CD4-positive, alpha-beta T cell treated with Interleukin-17A for 1 hour (primary cell): ENCODE data around the gene APOBEC3G.
A peak's percentile ranks its signal among the peaks of the same experiment; 100 is the strongest.
"Not testable (repeated sequence)": the region's sequence is repeated elsewhere in the genome, so short reads cannot be mapped to it uniquely, and the experiment has no call there.

Source experiments
- DNase-seq: peaks from one replicate; pipeline ENCODE4 v3.0.0-alpha.2; 2020

Gene APOBEC3G

DNA sequence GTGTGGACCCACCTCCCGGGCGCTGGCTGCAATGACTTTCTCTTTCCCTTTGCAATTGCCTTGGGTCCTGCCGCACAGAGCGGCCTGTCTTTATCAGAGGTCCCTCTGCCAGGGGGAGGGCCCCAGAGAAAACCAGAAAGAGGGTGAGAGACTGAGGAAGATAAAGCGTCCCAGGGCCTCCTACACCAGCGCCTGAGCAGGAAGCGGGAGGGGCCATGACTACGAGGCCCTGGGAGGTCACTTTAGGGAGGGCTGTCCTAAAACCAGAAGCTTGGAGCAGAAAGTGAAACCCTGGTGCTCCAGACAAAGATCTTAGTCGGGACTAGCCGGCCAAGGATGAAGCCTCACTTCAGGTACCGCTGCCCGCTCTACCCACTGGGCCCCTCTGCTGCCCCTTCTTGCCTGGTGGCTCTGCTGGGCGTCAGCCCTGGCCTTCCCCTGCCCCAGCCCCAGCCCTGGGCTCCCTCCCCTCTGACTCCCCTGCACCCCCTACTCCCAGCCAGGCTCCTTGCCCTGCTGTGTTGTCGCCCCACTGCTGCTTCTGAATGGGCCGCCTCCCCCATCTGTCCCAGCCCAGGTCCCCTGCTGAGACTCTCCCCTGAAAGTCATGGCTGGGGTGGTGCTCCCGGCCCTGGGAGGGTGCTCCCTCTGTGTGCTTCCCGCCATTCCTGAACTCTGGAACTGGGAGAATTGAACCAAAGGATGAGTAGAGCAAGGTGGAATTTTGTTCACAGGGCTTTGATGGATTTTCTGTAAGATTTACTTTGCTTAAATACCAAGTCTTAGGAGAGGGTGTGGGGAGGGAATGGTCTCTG, at the start of gene APOBEC3G:
Gene APOBEC3G, plus strand, starts transcription at position 250 of the 815 bp plus-strand sequence. Its CDS starts 87 bp downstream, at position 337.
- DNase-seq = peak; percentile 80

DNA sequence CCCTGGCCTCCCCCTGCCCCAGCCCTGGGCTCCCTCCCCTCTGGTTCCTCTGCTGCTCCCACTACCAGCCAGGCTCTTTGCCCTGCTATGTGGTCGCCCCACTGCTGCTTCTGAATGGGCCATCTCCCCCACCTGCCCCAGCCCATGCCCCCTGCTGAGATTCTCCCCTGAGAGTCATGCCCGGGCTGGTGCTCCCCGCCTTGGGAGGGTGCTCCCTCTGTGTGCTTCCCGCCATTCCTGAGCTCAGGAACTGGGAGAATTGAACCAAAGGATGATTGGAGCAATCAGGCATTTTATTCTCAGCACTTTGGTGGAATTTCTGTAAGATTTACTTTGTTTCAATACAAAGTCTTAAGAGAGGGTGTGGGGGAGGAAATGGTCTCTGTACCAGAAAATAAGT, 49.4 kb upstream of the APOBEC3G start:
- no peak for DNase-seq

GRCh38 chr22:39028281-39028680, 48.8 kb upstream of the APOBEC3G start:
- no peak for DNase-seq

- no peak for DNase-seq
Observed at GRCh38 chr22:39029227-39029626, 47.8 kb upstream of the APOBEC3G start.

DNA sequence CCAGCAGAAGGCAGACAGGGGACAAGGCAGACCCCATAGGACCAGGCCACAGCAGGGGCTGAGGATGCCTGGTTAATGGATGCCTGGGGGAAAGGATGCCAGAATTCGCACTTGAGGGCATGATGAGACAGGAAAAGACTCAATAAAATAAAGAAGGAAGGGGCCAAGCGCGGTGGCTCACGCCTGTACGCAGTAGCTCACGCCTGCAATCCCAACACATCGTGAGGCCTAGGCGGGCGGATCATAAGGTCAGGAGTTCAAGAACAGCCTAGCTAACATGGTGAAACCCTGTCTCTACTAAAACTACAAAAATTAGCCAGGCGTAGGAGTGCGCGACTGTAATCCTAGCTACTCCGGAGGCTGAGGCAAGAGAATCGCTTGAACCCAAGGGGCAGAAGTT, 46.4 kb upstream of the APOBEC3G start:
- DNase-seq = no peak

- not testable (repeated sequence) for DNase-seq
Observed at GRCh38 chr22:39031434-39032295, 45.4 kb upstream of the APOBEC3G start.

DNA sequence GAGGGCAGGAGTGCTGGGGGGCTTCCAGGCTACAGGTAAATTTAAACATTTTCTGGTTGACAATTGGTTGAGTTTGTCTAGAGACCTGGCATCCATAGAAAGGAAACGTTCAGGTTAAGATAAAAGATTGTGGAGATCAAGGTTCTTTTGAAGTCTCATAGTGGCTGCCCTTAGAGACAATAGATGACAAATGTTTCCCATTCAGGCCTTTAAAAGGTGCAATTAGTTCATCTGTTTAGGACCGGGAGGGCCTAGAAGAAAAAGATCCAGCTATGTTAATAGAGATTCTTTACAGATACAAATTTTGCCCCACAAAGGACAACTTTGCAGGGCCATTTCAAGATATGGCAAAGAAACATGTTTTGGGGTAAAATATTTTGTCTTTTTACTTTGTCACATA, 40.0 kb upstream of the APOBEC3G start:
- not testable (repeated sequence) for DNase-seq

DNA sequence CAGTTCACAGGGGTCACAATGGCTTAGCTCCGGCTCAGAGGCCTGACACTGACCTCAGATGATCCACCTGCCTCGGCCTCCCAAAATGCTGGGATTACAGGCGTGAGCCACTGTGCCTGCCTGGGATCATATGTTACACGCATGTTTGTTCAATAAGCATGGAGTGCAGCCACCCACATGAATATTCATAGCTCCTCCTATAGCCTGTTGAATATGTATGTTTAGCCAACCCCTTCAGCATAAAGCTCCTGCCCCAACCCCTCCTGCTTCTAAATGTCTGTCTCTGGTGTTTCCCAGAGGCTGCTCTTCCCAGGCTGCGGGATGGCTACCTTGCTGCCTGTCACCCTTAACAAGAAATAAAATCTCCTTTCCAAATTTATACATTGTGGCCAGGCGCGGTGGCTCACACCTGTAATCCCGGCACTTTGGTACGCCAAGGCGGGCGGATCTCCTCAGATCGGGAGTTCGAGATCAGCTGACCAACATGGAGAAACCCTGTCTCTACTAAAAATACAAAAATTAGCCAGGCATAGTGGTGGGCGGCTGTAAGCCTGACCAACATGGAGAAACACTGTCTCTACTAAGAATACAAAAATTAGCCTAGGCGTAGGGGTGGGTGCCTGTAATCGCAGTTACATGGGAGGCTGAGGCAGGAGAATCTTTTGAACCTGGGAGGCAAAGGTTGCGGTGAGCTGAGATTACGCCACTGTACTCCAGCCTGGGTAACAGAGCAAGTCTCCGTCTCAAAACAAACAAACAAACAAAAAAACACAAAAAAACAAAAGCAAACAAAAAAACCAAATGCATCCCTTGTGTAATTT, 37.6 kb upstream of the APOBEC3G start:
- no peak for DNase-seq

GRCh38 chr22:39040155-39040537, 36.9 kb upstream of the APOBEC3G start:
- DNase-seq = not testable (repeated sequence)

- peak; percentile 88 for DNase-seq
Observed at GRCh38 chr22:39040538-39041296, 36.4 kb upstream of the APOBEC3G start, which contains the start of gene APOBEC3F. Gene APOBEC3F (plus strand): TSS chr22:39040864. CDS start chr22:39040961, 97 bp downstream.

- DNase-seq = no peak
Observed at GRCh38 chr22:39041908-39042307, 35.2 kb upstream of the APOBEC3G start.

DNA sequence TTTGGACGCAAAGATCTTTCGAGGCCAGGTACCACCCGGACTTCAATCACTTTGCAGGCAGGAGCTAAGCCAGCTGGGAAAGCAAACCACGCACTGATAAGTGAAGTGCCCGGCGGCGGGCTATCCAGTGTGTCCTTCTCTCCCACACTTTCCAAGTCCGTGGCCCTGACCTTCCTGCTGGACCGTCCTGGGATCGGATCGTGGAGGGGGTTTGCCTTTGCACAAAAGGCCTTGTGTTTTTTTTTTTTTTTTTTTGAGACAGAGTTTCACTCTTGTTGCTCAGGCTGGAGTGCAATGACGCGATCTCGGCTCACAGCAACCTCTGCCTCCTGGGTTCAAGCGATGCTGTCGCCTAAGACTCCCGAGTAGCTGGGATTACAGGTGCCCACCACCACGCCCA, 34.0 kb upstream of the APOBEC3G start:
- not testable (repeated sequence) for DNase-seq

- DNase-seq = not testable (repeated sequence)
Observed at GRCh38 chr22:39045136-39045535, 31.9 kb upstream of the APOBEC3G start.

DNA sequence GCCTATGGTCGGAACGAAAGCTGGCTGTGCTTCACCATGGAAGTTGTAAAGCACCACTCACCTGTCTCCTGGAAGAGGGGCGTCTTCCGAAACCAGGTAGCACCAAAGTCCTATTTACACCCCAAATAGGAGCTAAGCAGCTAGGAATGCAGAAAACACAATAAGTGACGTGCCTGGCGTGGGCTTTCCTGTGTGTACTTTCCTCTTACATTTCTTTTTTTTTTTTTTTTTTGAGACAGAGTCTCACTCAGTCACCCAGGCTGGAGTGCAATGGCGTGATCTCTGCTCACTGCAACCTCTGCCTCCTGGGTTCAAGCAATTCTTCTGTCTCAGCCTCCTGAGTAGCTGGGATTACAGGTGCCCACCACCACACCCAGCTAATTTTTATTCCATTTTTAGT, 27.6 kb upstream of the APOBEC3G start:
- not testable (repeated sequence) for DNase-seq

GRCh38 chr22:39051844-39052495, 25.1 kb upstream of the APOBEC3G start:
- DNase-seq = not testable (repeated sequence)

GRCh38 chr22:39055658-39056057, 21.4 kb upstream of the APOBEC3G start:
- no peak for DNase-seq

- DNase-seq = not testable (repeated sequence)
Observed at GRCh38 chr22:39061290-39061689, 15.8 kb upstream of the APOBEC3G start.

GRCh38 chr22:39061951-39062350, 15.1 kb upstream of the APOBEC3G start:
- not testable (repeated sequence) for DNase-seq

- not testable (repeated sequence) for DNase-seq
Observed at GRCh38 chr22:39063904-39064303, 13.2 kb upstream of the APOBEC3G start.

DNA sequence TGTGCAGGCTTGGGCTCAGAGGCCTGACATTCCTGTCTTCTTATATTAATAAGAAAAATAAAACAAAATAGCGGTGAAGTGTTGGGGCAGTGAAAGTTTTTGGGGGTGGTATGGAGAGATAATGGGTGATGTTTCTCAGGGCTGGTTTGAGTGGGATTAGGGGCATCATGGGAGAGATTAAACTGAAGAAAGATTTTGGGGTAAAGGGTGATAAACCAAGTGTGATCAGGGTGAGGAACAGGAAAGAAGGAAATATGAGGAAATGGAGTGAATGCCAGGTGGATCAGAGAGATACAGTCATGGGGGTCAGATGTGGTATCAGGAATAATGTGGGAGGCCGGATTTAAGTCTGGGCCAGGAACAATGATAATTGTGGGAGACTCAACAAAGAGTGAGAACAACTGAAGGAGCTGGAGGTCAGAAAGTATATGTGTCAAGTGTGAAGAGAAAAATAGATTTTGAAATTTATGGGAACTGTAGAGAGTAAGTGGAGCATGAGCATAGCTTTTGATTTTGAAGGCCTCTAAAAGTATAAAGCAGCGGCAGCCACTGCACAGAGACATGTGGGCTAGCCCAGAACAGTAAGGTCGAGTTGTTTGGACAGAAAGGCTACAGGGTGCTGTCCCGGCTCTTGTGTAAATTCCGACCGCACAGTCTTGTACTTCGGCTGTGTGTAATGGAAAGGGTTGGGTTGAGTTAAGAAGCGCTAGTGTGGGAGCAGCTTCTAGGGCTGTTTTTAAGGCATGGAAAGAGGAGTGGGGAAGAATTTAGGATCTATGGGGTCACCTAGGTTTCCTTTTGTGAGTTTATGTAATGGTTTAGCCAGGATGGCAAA, 10.4 kb upstream of the APOBEC3G start:
- DNase-seq = not testable (repeated sequence)
